Measurements from ENCODE around the gene MRM1. TPM values are rescaled to one million over a fixed set of nuclear protein-coding genes. Genes with fewer than 3 reads are reported as not detected.

Gene MRM1
- total and polyA plus RNA-seq, 9 of the 15 experiments (the other 6 are each of a cell fraction or from before 2014, with no cell fraction given) = 0.61 to 28.4 (median 21.5) TPM

- TF ChIP-seq JUND (IDR thresholded peaks at IDR 0.05; ENCODE audit: borderline replicate concordance, low read depth, low read length) = no peak; the same call in 1 of the 2 replicates
- TF ChIP-seq JUND (tag; IDR thresholded peaks at IDR 0.05; ENCODE audit: borderline replicate concordance, low read depth, low read length) = peak; percentile 20; the same call in 1 of the 3 replicates
- TF ChIP-seq U2AF2 (optimal IDR thresholded peaks at IDR 0.05; ENCODE audit: low read depth, low read length) = no peak
- peak; percentile 62 for TF ChIP-seq VEZF1 (CRISPR knock-in tag; IDR thresholded peaks at IDR 0.05)
- TF ChIP-seq CREM (IDR thresholded peaks at IDR 0.05; ENCODE audit: low read depth) = peak; percentile 37; the same call in 1 of the 2 replicates
- TF ChIP-seq ZNF75A (CRISPR knock-in tag; IDR thresholded peaks at IDR 0.05) = no peak
- TF ChIP-seq ZNF280A (IDR thresholded peaks at IDR 0.05; ENCODE audit: low read depth, partially characterized antibody) = no peak
- TF ChIP-seq ZNF830 (CRISPR knock-in tag; IDR thresholded peaks at IDR 0.05) = no peak
- peak in 1 of 2 experiments; percentile 37; a peak in 2 of 4 replicates for TF ChIP-seq TRIM24 (IDR thresholded peaks at IDR 0.05)
- peak; percentile 50 for TF ChIP-seq BRD9 (IDR thresholded peaks at IDR 0.05; ENCODE audit: low read depth, partially characterized antibody)
- TF ChIP-seq KAT8 (IDR thresholded peaks at IDR 0.05; ENCODE audit: low read depth) = no peak
- peak; percentile 77 for TF ChIP-seq SMARCA4 (IDR thresholded peaks at IDR 0.05)
- TF ChIP-seq SMAD1 (IDR thresholded peaks at IDR 0.05; ENCODE audit: low read depth, low read length, partially characterized antibody) = no peak
- peak; percentile 81 for TF ChIP-seq TAL1 (IDR thresholded peaks at IDR 0.05)
- TF ChIP-seq TRIM28 (IDR thresholded peaks at IDR 0.05) = no peak
- no peak for TF ChIP-seq SIN3B (IDR thresholded peaks at IDR 0.05; ENCODE audit: low read depth)
- no peak for TF ChIP-seq MXI1 (IDR thresholded peaks at IDR 0.05; ENCODE audit: low read depth, low read length)
- TF ChIP-seq DMBX1 (CRISPR knock-in tag; IDR thresholded peaks at IDR 0.05; ENCODE audit: borderline replicate concordance) = peak; percentile 31; the same call in 1 of the 2 replicates
- peak; percentile 23; the same call in 1 of the 2 replicates for TF ChIP-seq NCOA1 (IDR thresholded peaks at IDR 0.05; ENCODE audit: low read depth)
- no peak for TF ChIP-seq JUN (IDR thresholded peaks at IDR 0.05; ENCODE audit: borderline replicate concordance, low read depth, low read length)
- TF ChIP-seq JUN (CRISPR knock-in tag; IDR thresholded peaks at IDR 0.05; ENCODE audit: borderline replicate concordance) = no peak
- TF ChIP-seq TAF1 (IDR thresholded peaks at IDR 0.05; ENCODE audit: control insufficient read depth, extremely low read depth, insufficient read depth, low read length, severe bottlenecking) = peak; percentile 20
- TF ChIP-seq MTA2 (IDR thresholded peaks at IDR 0.05; ENCODE audit: low read depth) = peak; percentile 61; the same call in 1 of the 2 replicates
- TF ChIP-seq ZNF263 (CRISPR knock-in tag; IDR thresholded peaks at IDR 0.05; ENCODE audit: borderline replicate concordance) = no peak
- TF ChIP-seq SOX6 (IDR thresholded peaks at IDR 0.05) = peak; percentile 44
- TF ChIP-seq RCOR1 (IDR thresholded peaks at IDR 0.05; ENCODE audit: borderline replicate concordance in 1 of 2, low read depth in 2 of 2, low read length in 2 of 2) = peak in 1 of 2 experiments; percentile 64; a peak in 2 of 4 replicates
- TF ChIP-seq GATAD2B (IDR thresholded peaks at IDR 0.05; ENCODE audit: borderline replicate concordance) = peak; percentile 40; the same call in 1 of the 2 replicates
- no peak for TF ChIP-seq MLLT1 (IDR thresholded peaks at IDR 0.05)
- TF ChIP-seq RFX1 (IDR thresholded peaks at IDR 0.05) = no peak
Measured at GRCh38 chr17:36600465-36600864, 918 bp upstream of the MRM1 start (continued).
